HL-60 (cell line): ENCODE measurements around the gene PTPN23.

Experiments
- CTCF ChIP-seq: IDR thresholded peaks from one replicate; pipeline ENCODE4 v1.5.1; 2011; ENCODE audit warnings: low read length, control low read depth, inconsistent platforms; ENCODE audit not compliant: insufficient read depth
- GABPA ChIP-seq: IDR thresholded peaks from 2 replicates; pipeline ENCODE4 v1.6.1; 2012; ENCODE audit warnings: low read depth
- REST ChIP-seq: IDR thresholded peaks from 2 replicates; pipeline ENCODE4 v1.6.1; 2012; ENCODE audit warnings: low read depth; ENCODE audit not compliant: insufficient replicate concordance
- SPI1 ChIP-seq: IDR thresholded peaks from 2 replicates; pipeline ENCODE4 v1.6.1; 2012; ENCODE audit warnings: low read depth, mild to moderate bottlenecking, borderline replicate concordance

- TF ChIP-seq REST (no peak), CTCF (no peak), SPI1 (no peak), GABPA (no peak)
Observed at GRCh38 chr3:47406762-47407149, 25.9 kb downstream of the PTPN23 start.
